SK-N-SH treated with all-trans-retinoic acid at 6 μM for 48 hours (cell line): ENCODE measurements around the gene DRD2.

Experiments
- ATAC-seq: fragments of 200-7000 bp; cut with Tn5 transposase; 3 replicates; pipeline ENCODE4 v1.9.1; 2020; ENCODE audit warnings: mild to moderate bottlenecking, moderate library complexity
- ARNTL ChIP-seq: fragments of 450-650 bp; formaldehyde crosslinking; IDR thresholded peaks from 2 replicates; pipeline ENCODE4 v1.5.0; 2020; ENCODE audit warnings: low read depth, mild to moderate bottlenecking, moderate library complexity, borderline replicate concordance
- BACH2 ChIP-seq: fragments of 250-450 bp; sonication (Bioruptor Pico); IDR thresholded peaks from 2 replicates; pipeline ENCODE4 v1.9.0; 2021; ENCODE audit warnings: mild to moderate bottlenecking, borderline replicate concordance
- CREB5 ChIP-seq: fragments of 250-450 bp; sonication (Bioruptor Pico); IDR thresholded peaks from 2 replicates; pipeline ENCODE4 v1.5.1; 2020; ENCODE audit warnings: low read depth, mild to moderate bottlenecking, moderate library complexity
- CSDC2 ChIP-seq: fragments of 250-450 bp; sonication (Bioruptor Pico); IDR thresholded peaks from 2 replicates; pipeline ENCODE4 v1.5.0; 2020; ENCODE audit warnings: mild to moderate bottlenecking, moderate library complexity
- ESRRG ChIP-seq: fragments of 250-450 bp; sonication (Bioruptor Pico); IDR thresholded peaks from 2 replicates; pipeline ENCODE4 v1.6.1; 2021; ENCODE audit warnings: mild to moderate bottlenecking
- ISL1 ChIP-seq: fragments of 250-450 bp; sonication (Bioruptor Pico); IDR thresholded peaks from 2 replicates; pipeline ENCODE4 v2.1.2; 2022; ENCODE audit warnings: mild to moderate bottlenecking, moderate library complexity
- OSR1 ChIP-seq: fragments of 250-450 bp; sonication (Bioruptor Pico); IDR thresholded peaks from 2 replicates; pipeline ENCODE4 v1.8.0; 2022; ENCODE audit warnings: moderate library complexity, mild to moderate bottlenecking, inconsistent platforms
- POU6F1 ChIP-seq: fragments of 250-450 bp; sonication (Bioruptor Pico); IDR thresholded peaks from 2 replicates; pipeline ENCODE4 v1.8.0; 2021; ENCODE audit warnings: low read depth, mild to moderate bottlenecking, moderate library complexity, borderline replicate concordance
- PPARA ChIP-seq: fragments of 250-450 bp; sonication (Bioruptor Pico); IDR thresholded peaks from 2 replicates; pipeline ENCODE4 v1.5.0; 2020; ENCODE audit warnings: mild to moderate bottlenecking, borderline replicate concordance
- RARB ChIP-seq: fragments of 250-450 bp; sonication (Bioruptor Pico); IDR thresholded peaks from 2 replicates; pipeline ENCODE4 v1.8.0; 2021; ENCODE audit warnings: mild to moderate bottlenecking, moderate library complexity
- SNAI2 ChIP-seq: fragments of 250-450 bp; sonication (Bioruptor Pico); IDR thresholded peaks from 2 replicates; pipeline ENCODE4 v1.5.0; 2020; ENCODE audit warnings: mild to moderate bottlenecking, moderate library complexity
- TCF4 ChIP-seq: fragments of 250-450 bp; sonication (Bioruptor Pico); IDR thresholded peaks from 2 replicates; pipeline ENCODE4 v1.8.0; 2021; ENCODE audit warnings: mild to moderate bottlenecking, moderate library complexity, borderline replicate concordance
- TOX ChIP-seq: fragments of 250-450 bp; sonication (Bioruptor Pico); IDR thresholded peaks from 2 replicates; pipeline ENCODE4 v1.8.0; 2021; ENCODE audit warnings: mild to moderate bottlenecking, moderate library complexity, borderline replicate concordance
- TSHZ2 ChIP-seq: fragments of 250-450 bp; sonication (Bioruptor Pico); IDR thresholded peaks from 2 replicates; pipeline ENCODE4 v1.5.0; 2020; ENCODE audit warnings: mild to moderate bottlenecking, moderate library complexity
- ZC3H10 ChIP-seq: fragments of 250-450 bp; sonication (Bioruptor Pico); IDR thresholded peaks from 2 replicates; pipeline ENCODE4 v1.5.1; 2021; ENCODE audit warnings: mild to moderate bottlenecking, moderate library complexity
- ZFP3 ChIP-seq: fragments of 250-450 bp; sonication (Bioruptor Pico); IDR thresholded peaks from 2 replicates; pipeline ENCODE4 v1.5.0; 2020; ENCODE audit warnings: mild to moderate bottlenecking, moderate library complexity
- ZFP30 ChIP-seq: fragments of 450-650 bp; formaldehyde crosslinking; IDR thresholded peaks from 2 replicates; pipeline ENCODE4 v1.5.0; 2022; ENCODE audit warnings: mild to moderate bottlenecking, moderate library complexity
- ZNF565 ChIP-seq: fragments of 450-650 bp; formaldehyde crosslinking; conservative IDR thresholded peaks from 2 replicates; pipeline ENCODE4 v1.5.0; 2020; ENCODE audit warnings: low read depth, mild to moderate bottlenecking, moderate library complexity
- ZNF70 ChIP-seq: fragments of 450-650 bp; formaldehyde crosslinking; IDR thresholded peaks from 2 replicates; pipeline ENCODE4 v1.5.0; 2020; ENCODE audit warnings: mild to moderate bottlenecking, moderate library complexity
- ZNF8 ChIP-seq: fragments of 450-650 bp; formaldehyde crosslinking; IDR thresholded peaks from 2 replicates; pipeline ENCODE4 v1.5.0; 2020; ENCODE audit warnings: mild to moderate bottlenecking, moderate library complexity

DRD2 gene

GRCh38 chr11:113467545-113467944, 7.7 kb downstream of the DRD2 start:
- no peak for ATAC-seq
- TF ChIP-seq SNAI2 (no peak), CREB5 (CRISPR knock-in tag) (no peak), PPARA (CRISPR knock-in tag) (no peak), ARNTL (no peak), ESRRG (CRISPR knock-in tag) (no peak), CSDC2 (CRISPR knock-in tag) (no peak)

- no peak for ATAC-seq
- TF ChIP-seq ARNTL (no peak), ZNF565 (CRISPR knock-in tag) (no peak), POU6F1 (no peak), ZNF8 (no peak), ZFP3 (CRISPR knock-in tag) (no peak), TOX (no peak), ESRRG (CRISPR knock-in tag) (no peak), ZFP30 (CRISPR knock-in tag) (no peak), PPARA (CRISPR knock-in tag) (no peak), ZNF70 (CRISPR knock-in tag) (no peak), TSHZ2 (no peak), CSDC2 (CRISPR knock-in tag) (no peak)
These were observed 9.4 kb downstream of the DRD2 start for GRCh38 chr11:113465786-113466185.

GRCh38 chr11:113464416-113464815, 10.8 kb downstream of the DRD2 start:
- no peak for ATAC-seq
- no peak for TF ChIP-seq POU6F1
- no peak for TF ChIP-seq RARB (CRISPR knock-in tag)
- TF ChIP-seq ZFP30 (CRISPR knock-in tag): no peak
- TF ChIP-seq TSHZ2: no peak
- no peak for TF ChIP-seq ESRRG (CRISPR knock-in tag)
- TF ChIP-seq CSDC2 (CRISPR knock-in tag): no peak
- TF ChIP-seq BACH2 (CRISPR knock-in tag): no peak
- no peak for TF ChIP-seq TCF4 (CRISPR knock-in tag)
- no peak for TF ChIP-seq ZNF70 (CRISPR knock-in tag)
- no peak for TF ChIP-seq SNAI2
- TF ChIP-seq ZNF8: no peak
- TF ChIP-seq TOX: no peak
- no peak for TF ChIP-seq ZC3H10 (CRISPR knock-in tag)
- no peak for TF ChIP-seq CREB5 (CRISPR knock-in tag)
- no peak for TF ChIP-seq ISL1 (CRISPR knock-in tag)
- no peak for TF ChIP-seq OSR1 (CRISPR knock-in tag)
- no peak for TF ChIP-seq PPARA (CRISPR knock-in tag)
